Type B pancreatic cell (in vitro differentiated cells): Measurements from ENCODE around the gene COL23A1. TPM values are rescaled to one million over a fixed set of nuclear protein-coding genes. Genes with fewer than 3 reads are reported as not detected.
"Not testable (repeated sequence)": the region's sequence is repeated elsewhere in the genome, so short reads cannot be mapped to it uniquely, and the experiment has no call there.

ENCODE experiments used
- DNase-seq: peaks from one replicate; pipeline ENCODE4 v3.0.0; 2021; ENCODE audit warnings: mixed read lengths; ENCODE audit not compliant: unreplicated experiment; ENCODE audit errors: extremely low spot score
- H3K27ac Mint-ChIP-seq: 2 replicates; pipeline ENCODE4 v1.8.0; 2021; ENCODE audit warnings: mild to moderate bottlenecking, mixed read lengths
- H3K27me3 Mint-ChIP-seq: 2 replicates; pipeline ENCODE4 v1.8.0; 2021; ENCODE audit warnings: mixed read lengths
- H3K36me3 Mint-ChIP-seq: 2 replicates; pipeline ENCODE4 v1.8.0; 2021; ENCODE audit warnings: mixed read lengths
- H3K4me1 Mint-ChIP-seq: one replicate; pipeline ENCODE4 v1.8.0; 2021; ENCODE audit warnings: mixed read lengths; ENCODE audit not compliant: unreplicated experiment
- H3K4me3 Mint-ChIP-seq: 2 replicates; pipeline ENCODE4 v1.8.0; 2021; ENCODE audit warnings: mild to moderate bottlenecking, mixed read lengths
- H3K9me3 Mint-ChIP-seq: 2 replicates; pipeline ENCODE4 v1.8.0; 2021; ENCODE audit warnings: mixed read lengths
- total RNA-seq: library from RNA; stranded (reverse); gene quantifications from 2 replicates; pipeline ENCODE4 v1.2.1, GENCODE V29; 2021; ENCODE audit warnings: low replicate concordance
- TF ChIP-seq, protein P1 (sequence below): fragments of 200-600 bp; sonication (generic); conservative IDR thresholded peaks from 2 replicates; pipeline ENCODE4 v1.5.0; 2021; ENCODE audit warnings: antibody characterized with exemption, mild to moderate bottlenecking

Gene COL23A1
- total RNA-seq, 1 donor from 2014 or later, result 15.5 TPM

DNA sequence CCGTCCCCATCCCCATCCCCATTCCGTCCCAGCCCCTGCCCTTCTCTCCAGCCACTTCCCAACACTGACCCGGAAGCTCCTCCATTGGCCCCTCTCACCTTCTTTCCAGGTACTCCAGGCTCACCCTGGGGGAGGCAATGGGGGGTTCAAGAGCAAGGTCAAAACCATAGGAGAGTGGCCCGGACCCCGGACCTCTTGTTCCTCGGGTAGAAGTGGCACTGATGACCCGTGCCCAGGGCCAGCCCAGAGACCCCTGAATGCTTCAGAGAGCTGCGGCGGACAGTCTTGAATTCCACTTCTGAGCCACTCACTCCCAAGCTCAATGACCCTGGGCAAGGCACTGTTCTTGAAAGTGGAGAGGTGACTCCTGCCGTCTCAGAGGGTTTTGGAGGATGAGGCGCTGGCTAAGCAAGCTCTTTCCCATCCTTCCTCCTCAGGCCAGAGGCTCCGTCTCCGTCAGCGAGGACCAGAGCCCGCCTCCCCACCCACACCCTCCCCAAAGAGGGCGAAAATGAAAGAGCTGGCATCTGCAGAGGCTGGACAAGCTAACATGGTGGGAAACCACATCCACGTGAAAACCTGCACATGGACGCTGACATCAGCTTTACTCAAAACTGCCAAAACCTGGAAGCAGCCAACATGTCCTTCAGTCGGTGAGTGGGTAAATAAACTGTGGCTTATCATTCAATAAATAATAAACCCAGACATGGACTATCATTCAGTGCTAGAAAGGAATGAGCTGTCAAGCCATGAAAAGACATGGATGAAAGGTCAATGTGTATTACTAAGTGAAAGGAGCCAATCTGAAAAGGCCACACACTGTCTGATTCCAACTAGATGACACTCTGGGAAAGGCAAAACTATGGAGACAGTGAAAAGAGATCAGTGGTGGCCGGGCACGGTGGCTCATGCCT lies 330.3 kb downstream of the COL23A1 start:
- no peaks in the 10 kb centered on the region for H3K4me1 Mint-ChIP-seq
- no peaks in the 10 kb centered on the region for H3K36me3 Mint-ChIP-seq
- H3K4me3 Mint-ChIP-seq, result no peak overlapping the region
- DNase-seq, result no peak
- H3K27ac Mint-ChIP-seq, result no peak overlapping the region
- TF ChIP-seq, protein P1, sequence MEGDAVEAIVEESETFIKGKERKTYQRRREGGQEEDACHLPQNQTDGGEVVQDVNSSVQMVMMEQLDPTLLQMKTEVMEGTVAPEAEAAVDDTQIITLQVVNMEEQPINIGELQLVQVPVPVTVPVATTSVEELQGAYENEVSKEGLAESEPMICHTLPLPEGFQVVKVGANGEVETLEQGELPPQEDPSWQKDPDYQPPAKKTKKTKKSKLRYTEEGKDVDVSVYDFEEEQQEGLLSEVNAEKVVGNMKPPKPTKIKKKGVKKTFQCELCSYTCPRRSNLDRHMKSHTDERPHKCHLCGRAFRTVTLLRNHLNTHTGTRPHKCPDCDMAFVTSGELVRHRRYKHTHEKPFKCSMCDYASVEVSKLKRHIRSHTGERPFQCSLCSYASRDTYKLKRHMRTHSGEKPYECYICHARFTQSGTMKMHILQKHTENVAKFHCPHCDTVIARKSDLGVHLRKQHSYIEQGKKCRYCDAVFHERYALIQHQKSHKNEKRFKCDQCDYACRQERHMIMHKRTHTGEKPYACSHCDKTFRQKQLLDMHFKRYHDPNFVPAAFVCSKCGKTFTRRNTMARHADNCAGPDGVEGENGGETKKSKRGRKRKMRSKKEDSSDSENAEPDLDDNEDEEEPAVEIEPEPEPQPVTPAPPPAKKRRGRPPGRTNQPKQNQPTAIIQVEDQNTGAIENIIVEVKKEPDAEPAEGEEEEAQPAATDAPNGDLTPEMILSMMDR, result no peak
- H3K27me3 Mint-ChIP-seq, result no peaks in the 10 kb centered on the region
- H3K9me3 Mint-ChIP-seq, result peaks cover 5% of the 10 kb centered on the region

GRCh38 chr5:178257650-178258049 lies 332.5 kb downstream of the COL23A1 start:
- H3K4me3 Mint-ChIP-seq, result no peak overlapping the region
- H3K27me3 Mint-ChIP-seq, result no peaks in the 10 kb centered on the region
- DNase-seq, result no peak
- H3K4me1 Mint-ChIP-seq, result no peaks in the 10 kb centered on the region
- H3K36me3 Mint-ChIP-seq, result no peaks in the 10 kb centered on the region
- no peak overlapping the region for H3K27ac Mint-ChIP-seq
- H3K9me3 Mint-ChIP-seq, result no peaks in the 10 kb centered on the region
- TF ChIP-seq, protein P1, result no peak

GRCh38 chr5:178256746-178257145 lies 333.4 kb downstream of the COL23A1 start:
- Mint-ChIP-seq H3K27ac (no peak overlapping the region), H3K4me3 (no peak overlapping the region), H3K4me1 (no peaks in the 10 kb centered on the region), H3K36me3 (no peaks in the 10 kb centered on the region), H3K9me3 (no peaks in the 10 kb centered on the region), H3K27me3 (no peaks in the 10 kb centered on the region)
- TF ChIP-seq, protein P1, result no peak
- DNase-seq, result no peak

DNA sequence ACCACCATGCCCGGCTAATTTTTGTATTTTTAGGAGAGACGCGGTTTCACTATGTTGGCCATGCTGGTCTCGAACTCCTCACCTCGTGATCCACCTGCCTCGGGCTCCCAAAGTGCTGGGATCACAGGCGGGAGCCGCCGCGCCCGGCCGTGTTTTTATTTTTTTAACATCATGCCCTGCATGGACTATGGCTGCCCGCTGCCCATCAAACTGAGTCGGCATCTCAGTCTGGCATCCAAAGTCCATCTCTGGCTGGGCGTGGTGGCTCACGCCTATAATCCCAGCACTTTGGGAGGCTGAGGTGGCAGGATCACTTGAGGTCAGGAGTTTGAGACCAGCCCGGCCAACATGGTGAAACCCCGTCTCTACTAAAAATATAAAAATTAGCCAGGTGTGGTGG lies 336.6 kb downstream of the COL23A1 start:
- not testable (repeated sequence) for H3K27me3 Mint-ChIP-seq, DNase-seq, H3K36me3 Mint-ChIP-seq, H3K27ac Mint-ChIP-seq, H3K4me1 Mint-ChIP-seq, H3K4me3 Mint-ChIP-seq, H3K9me3 Mint-ChIP-seq

DNA sequence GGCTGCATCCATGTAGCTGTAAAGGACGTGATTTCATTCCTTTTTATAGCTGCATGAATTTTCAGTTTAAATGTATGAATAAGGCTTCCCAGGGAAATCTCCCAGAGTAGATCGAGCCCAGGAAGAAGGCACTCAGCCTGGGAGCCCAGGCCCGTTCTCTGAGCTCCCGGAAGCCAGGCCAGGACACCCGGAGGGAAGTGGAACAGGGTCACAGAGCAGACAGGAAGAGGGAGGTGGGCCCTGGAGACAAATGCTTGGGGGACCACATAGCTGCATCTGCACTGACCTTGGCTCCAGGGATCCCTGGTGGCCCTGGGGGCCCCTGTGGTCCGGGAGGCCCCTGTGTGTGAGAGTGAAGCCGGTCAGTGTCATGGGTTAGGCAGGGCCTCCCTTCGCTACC lies 337.9 kb downstream of the COL23A1 start:
- Mint-ChIP-seq H3K4me1 (no peaks in the 10 kb centered on the region), H3K36me3 (no peaks in the 10 kb centered on the region), H3K27me3 (no peaks in the 10 kb centered on the region), H3K4me3 (no peak overlapping the region), H3K27ac (no peak overlapping the region), H3K9me3 (no peaks in the 10 kb centered on the region)
- DNase-seq, result no peak
- TF ChIP-seq, protein P1, result no peak

DNA sequence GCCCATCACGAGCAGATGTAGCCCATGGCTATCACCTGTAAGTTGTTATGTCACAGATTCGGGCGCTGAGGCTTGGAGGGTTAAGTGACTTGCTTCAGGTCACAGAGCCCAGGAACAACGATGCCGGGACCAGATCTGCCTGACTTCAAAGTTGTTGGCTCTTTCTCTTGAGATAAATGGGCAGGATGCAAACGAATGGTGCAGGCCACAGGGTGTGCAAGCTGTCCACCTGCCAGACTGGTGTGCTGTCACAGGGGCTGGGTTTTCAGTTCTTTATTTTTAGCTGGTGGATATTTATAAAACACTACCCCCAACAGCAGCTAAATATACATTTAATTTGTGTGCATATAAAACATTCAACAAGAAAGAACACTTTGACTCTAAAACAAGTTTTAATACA lies 339.9 kb downstream of the COL23A1 start:
- H3K4me3 Mint-ChIP-seq, result no peak overlapping the region
- H3K36me3 Mint-ChIP-seq, result no peaks in the 10 kb centered on the region
- H3K9me3 Mint-ChIP-seq, result no peaks in the 10 kb centered on the region
- H3K27ac Mint-ChIP-seq, result no peak overlapping the region
- H3K4me1 Mint-ChIP-seq, result no peaks in the 10 kb centered on the region
- DNase-seq, result no peak
- TF ChIP-seq, protein P1, result no peak
- H3K27me3 Mint-ChIP-seq, result no peaks in the 10 kb centered on the region
